Endodermal cell (in vitro differentiated cells): ENCODE results near the gene TBC1D12. TPM values are rescaled to one million over a fixed set of nuclear protein-coding genes. Genes with fewer than 3 reads are reported as not detected.

Experiments
- DNase-seq: peaks from one replicate; pipeline ENCODE4 v3.0.0-alpha.2; 2017
- H3K27ac ChIP-seq: 2 replicates; pipeline ENCODE4 v1.5.1; 2013; ENCODE audit warnings: mild to moderate bottlenecking, low read depth, low read length, moderate library complexity
- H3K27me3 ChIP-seq: 2 replicates; pipeline ENCODE4 v1.6.1; 2013; ENCODE audit warnings: mild to moderate bottlenecking, low read length, moderate library complexity; ENCODE audit not compliant: insufficient read depth, control insufficient read depth, poor library complexity, severe bottlenecking
- H3K36me3 ChIP-seq: 2 replicates; pipeline ENCODE4 v1.7.0; 2013; ENCODE audit warnings: mild to moderate bottlenecking, low read length, moderate library complexity; ENCODE audit not compliant: control insufficient read depth, insufficient read depth
- H3K4me1 ChIP-seq: one replicate; pipeline ENCODE4 v1.7.0; 2013; ENCODE audit warnings: low read length; ENCODE audit not compliant: control insufficient read depth, insufficient read depth
- H3K4me3 ChIP-seq: 2 replicates; pipeline ENCODE4 v1.5.1; 2013; ENCODE audit warnings: mild to moderate bottlenecking, low read length, moderate library complexity
- H3K9ac ChIP-seq: 2 replicates; pipeline ENCODE4 v1.6.1; 2013; ENCODE audit warnings: mild to moderate bottlenecking, low read length, moderate library complexity; ENCODE audit not compliant: poor library complexity, severe bottlenecking; ENCODE audit errors: extremely low read depth
- H3K9me3 ChIP-seq: 2 replicates; pipeline ENCODE4 v1.6.1; 2013; ENCODE audit warnings: mild to moderate bottlenecking, low read length, moderate library complexity; ENCODE audit not compliant: control insufficient read depth
- H3K27ac Mint-ChIP-seq: 2 replicates; pipeline ENCODE4 v1.8.0; 2020; ENCODE audit warnings: mixed read lengths
- H3K27me3 Mint-ChIP-seq: 2 replicates; pipeline ENCODE4 v1.8.0; 2021; ENCODE audit warnings: mild to moderate bottlenecking, mixed read lengths; ENCODE audit not compliant: insufficient read depth
- H3K36me3 Mint-ChIP-seq: 2 replicates; pipeline ENCODE4 v1.8.0; 2020; ENCODE audit warnings: low read depth, mixed read lengths
- H3K4me1 Mint-ChIP-seq: 2 replicates; pipeline ENCODE4 v1.8.0; 2020; ENCODE audit warnings: mixed read lengths
- H3K4me3 Mint-ChIP-seq: 2 replicates; pipeline ENCODE4 v1.8.0; 2020; ENCODE audit warnings: mild to moderate bottlenecking, moderate library complexity, mixed read lengths
- H3K9me3 Mint-ChIP-seq: 2 replicates; pipeline ENCODE4 v1.8.0; 2020; ENCODE audit warnings: mild to moderate bottlenecking, mixed read lengths
- CTCF ChIP-seq: fragments of 200-600 bp; sonication (generic); conservative IDR thresholded peaks from 2 replicates; pipeline ENCODE4 v1.5.0; 2021; ENCODE audit warnings: antibody characterized with exemption, mild to moderate bottlenecking
- WGBS, 2 experiments: methylation state at CpG; one replicate each; pipeline versions ENCODE4 v1.1.5 to v1.1.7; 2013; ENCODE audit warnings: missing lambda C conversion rate in 2 of 2, mixed read lengths in 1 of 2; ENCODE audit not compliant: insufficient coverage in 1 of 2, insufficient read length in 1 of 2; 5-methylcytosine and 5-hydroxymethylcytosine counted together
- total RNA-seq, 2 donors: library from RNA; stranded (reverse); fragmentation: NEBNext Ultra II Directional in 1 of 2; extraction: Animal tissue kit (Norgen Biotek cat#: 25700) in 1 of 2; gene quantifications; 2 replicates in 1 of 2; 3 replicates in 1 of 2; pipeline ENCODE4 v1.2.1, GENCODE V29; 2021

The TBC1D12 gene
- total RNA-seq, 2 donors from 2014 or later = 7.0 to 7.4 TPM

GRCh38 chr10:94366382-94366781 is 36.0 kb upstream of the TBC1D12 start:
- H3K9me3 Mint-ChIP-seq = no peaks in the 10 kb centered on the region
- H3K4me1 Mint-ChIP-seq = peaks cover 10% of the 10 kb centered on the region
- DNase-seq = no peak
- Histone ChIP-seq H3K27ac (no peak overlapping the region), H3K9ac (no peak overlapping the region), H3K9me3 (no peaks in the 10 kb centered on the region), H3K4me3 (no peak overlapping the region), H3K27me3 (peaks cover 7% of the 10 kb centered on the region), H3K4me1 (no peaks in the 10 kb centered on the region), H3K36me3 (no peaks in the 10 kb centered on the region)
- peaks cover 22% of the 10 kb centered on the region for H3K27me3 Mint-ChIP-seq
- WGBS, 2 experiments = 93% methylated on average over 3 of the region's 3 CpGs; no CpG with 5 or more reads in 1 of the 2 experiments
- no peak overlapping the region for H3K4me3 Mint-ChIP-seq
- no peak for TF ChIP-seq CTCF
- H3K36me3 Mint-ChIP-seq = no peaks in the 10 kb centered on the region
- H3K27ac Mint-ChIP-seq = no peak overlapping the region

- no peaks in the 10 kb centered on the region for H3K36me3 ChIP-seq
- Mint-ChIP-seq H3K9me3 (no peaks in the 10 kb centered on the region), H3K36me3 (no peaks in the 10 kb centered on the region), H3K4me3 (no peak overlapping the region), H3K27ac (no peak overlapping the region), H3K27me3 (peaks cover under 1% of the 10 kb centered on the region), H3K4me1 (peaks cover 3% of the 10 kb centered on the region)
- 100% methylated on average over 2 of the region's 2 CpGs; no CpG with 5 or more reads in 1 of the 2 experiments for WGBS, 2 experiments
- DNase-seq = no peak
- H3K4me1 ChIP-seq = no peaks in the 10 kb centered on the region
- no peak for TF ChIP-seq CTCF
- H3K27ac ChIP-seq = no peak overlapping the region
- no peaks in the 10 kb centered on the region for H3K9me3 ChIP-seq
- peaks cover 7% of the 10 kb centered on the region for H3K27me3 ChIP-seq
- no peak overlapping the region for H3K4me3 ChIP-seq
- H3K9ac ChIP-seq = no peak overlapping the region
Observed at GRCh38 chr10:94370501-94370900, 31.8 kb upstream of the TBC1D12 start.

GRCh38 chr10:94375374-94375773 is 27.0 kb upstream of the TBC1D12 start:
- H3K27ac Mint-ChIP-seq = no peak overlapping the region
- Histone ChIP-seq H3K4me1 (no peaks in the 10 kb centered on the region), H3K9me3 (no peaks in the 10 kb centered on the region), H3K36me3 (no peaks in the 10 kb centered on the region), H3K9ac (no peak overlapping the region), H3K27me3 (no peaks in the 10 kb centered on the region), H3K4me3 (no peak overlapping the region), H3K27ac (no peak overlapping the region)
- no peaks in the 10 kb centered on the region for H3K9me3 Mint-ChIP-seq
- no peak overlapping the region for H3K4me3 Mint-ChIP-seq
- TF ChIP-seq CTCF = no peak
- no peaks in the 10 kb centered on the region for H3K4me1 Mint-ChIP-seq
- no peaks in the 10 kb centered on the region for H3K36me3 Mint-ChIP-seq
- DNase-seq = no peak
- WGBS, 2 experiments = 97% methylated on average over 1 of the region's 1 CpG; no CpG with 5 or more reads in 1 of the 2 experiments
- H3K27me3 Mint-ChIP-seq = peaks cover 5% of the 10 kb centered on the region
